IMR-90 (cell line): Measurements from ENCODE around the gene MAN1C1. TPM values are rescaled to one million over a fixed set of nuclear protein-coding genes. Genes with fewer than 3 reads are reported as not detected.

Experiments
- ATAC-seq: fragments of 200-7000 bp; cut with Tn5 transposase; 2 replicates; pipeline ENCODE4 v1.9.1; 2020; ENCODE audit warnings: low read depth, mild to moderate bottlenecking, moderate library complexity
- BruUV-seq: library from RNA; stranded (reverse); fragments of 400-500 nt; replicated peaks from 2 replicates; lab custom pipeline; 2021; lab: Mats Ljungman, UMichigan
- CTCF ChIA-PET: fragments of 300-600 bp; formaldehyde crosslinking; extraction: SDS; loops from one replicate; lab custom pipeline; 2021; ENCODE audit warnings: antibody characterized with exemption; lab: Yijun Ruan, JAX
- POLR2A ChIA-PET: fragments of 300-600 bp; sonication (Branson Sonifier 250); formaldehyde crosslinking; loops from one replicate; lab custom pipeline; 2022; ENCODE audit warnings: antibody characterized with exemption; ENCODE audit not compliant: unreplicated experiment; lab: Charles Lee
- DNase-seq: peaks from one replicate; pipeline ENCODE4 v3.0.0; 2013
- H2AFZ ChIP-seq: replicated peaks from 2 replicates; pipeline ENCODE3; 2013; ENCODE audit warnings: low read length, mild to moderate bottlenecking; ENCODE audit not compliant: poor library complexity
- H2AK5ac ChIP-seq: 2 replicates; pipeline ENCODE4 v1.6.1; 2013; ENCODE audit warnings: low read depth, low read length, inconsistent platforms
- H2AK9ac ChIP-seq: replicated peaks from 2 replicates; pipeline ENCODE3; 2013; ENCODE audit warnings: mild to moderate bottlenecking, low read depth, low read length, moderate library complexity; ENCODE audit not compliant: poor library complexity
- H2BK120ac ChIP-seq: 2 replicates; pipeline ENCODE4 v1.6.1; 2013; ENCODE audit warnings: low read depth, low read length, inconsistent platforms
- H2BK15ac ChIP-seq: 3 replicates; pipeline ENCODE4 v1.6.1; 2013; ENCODE audit warnings: low read depth, low read length, inconsistent platforms
- H2BK20ac ChIP-seq: 2 replicates; pipeline ENCODE4 v1.6.1; 2013; ENCODE audit warnings: low read depth, mild to moderate bottlenecking, inconsistent platforms, low read length, moderate library complexity
- H2BK5ac ChIP-seq: 2 replicates; pipeline ENCODE4 v1.6.1; 2013; ENCODE audit warnings: mild to moderate bottlenecking, low read depth, low read length, inconsistent platforms; ENCODE audit not compliant: poor library complexity, severe bottlenecking
- H3K14ac ChIP-seq: replicated peaks from 2 replicates; pipeline ENCODE4 v1.6.1; 2013; ENCODE audit warnings: low read depth, low read length, inconsistent platforms
- H3K18ac ChIP-seq: 2 replicates; pipeline ENCODE4 v1.6.1; 2013; ENCODE audit warnings: low read depth, low read length, control low read depth
- H3K23ac ChIP-seq: 2 replicates; pipeline ENCODE4 v1.6.1; 2013; ENCODE audit warnings: low read depth, low read length, inconsistent platforms
- H3K27ac ChIP-seq: 2 replicates; pipeline ENCODE4 v1.5.1; 2013; ENCODE audit warnings: mild to moderate bottlenecking, control low read depth, low read length; ENCODE audit not compliant: insufficient read depth
- H3K27me3 ChIP-seq: 2 replicates; pipeline ENCODE4 v1.6.1; 2013; ENCODE audit warnings: low read length; ENCODE audit not compliant: control insufficient read depth, insufficient read depth
- H3K36me3 ChIP-seq: 2 replicates; pipeline ENCODE4 v1.6.1; 2013; ENCODE audit warnings: low read length, mixed read lengths; ENCODE audit not compliant: control insufficient read depth, insufficient read depth
- H3K4ac ChIP-seq: 2 replicates; pipeline ENCODE4 v1.6.1; 2013; ENCODE audit warnings: low read depth, low read length, inconsistent platforms
- H3K4me1 ChIP-seq: 2 replicates; pipeline ENCODE4 v1.6.1; 2013; ENCODE audit warnings: low read length, mixed read lengths; ENCODE audit not compliant: control insufficient read depth, insufficient read depth
- H3K4me2 ChIP-seq: 2 replicates; pipeline ENCODE4 v1.6.1; 2013; ENCODE audit warnings: low read depth, mild to moderate bottlenecking, control low read depth, low read length, moderate library complexity
- H3K4me3 ChIP-seq: 2 replicates; pipeline ENCODE4 v1.5.1; 2013; ENCODE audit warnings: low read depth, mild to moderate bottlenecking, control low read depth, low read length, moderate library complexity; ENCODE audit not compliant: insufficient read depth
- H3K56ac ChIP-seq: 2 replicates; pipeline ENCODE4 v1.6.1; 2013; ENCODE audit warnings: low read length, inconsistent platforms; ENCODE audit not compliant: insufficient read depth; ENCODE audit errors: extremely low read depth
- H3K79me1 ChIP-seq, 2 experiments: 2 replicates each; pipeline ENCODE4 v1.6.1; 2013; ENCODE audit warnings: low read length in 2 of 2, inconsistent platforms in 1 of 2, low read depth in 1 of 2
- H3K9ac ChIP-seq: 2 replicates; pipeline ENCODE4 v1.6.1; 2013; ENCODE audit warnings: low read depth, low read length, control low read depth
- H3K9me1 ChIP-seq: 2 replicates; pipeline ENCODE4 v1.6.1; 2013; ENCODE audit warnings: low read length, inconsistent platforms; ENCODE audit not compliant: insufficient read depth
- H3K9me3 ChIP-seq: 2 replicates; pipeline ENCODE4 v1.6.1; 2013; ENCODE audit warnings: low read length; ENCODE audit not compliant: control insufficient read depth, insufficient read depth
- H4K20me1 ChIP-seq: 2 replicates; pipeline ENCODE4 v1.6.1; 2013; ENCODE audit warnings: low read length, inconsistent platforms; ENCODE audit not compliant: insufficient read depth
- H4K5ac ChIP-seq: 2 replicates; pipeline ENCODE4 v1.6.1; 2013; ENCODE audit warnings: mild to moderate bottlenecking, low read depth, low read length, control low read depth
- H4K8ac ChIP-seq, 2 experiments: 2 replicates each; pipeline ENCODE4 v1.6.1; 2013; ENCODE audit warnings: low read depth in 2 of 2, low read length in 2 of 2, control low read depth in 1 of 2, inconsistent platforms in 1 of 2
- H4K91ac ChIP-seq: 2 replicates; pipeline ENCODE4 v1.6.1; 2013; ENCODE audit warnings: low read depth, low read length, inconsistent platforms; ENCODE audit not compliant: insufficient read depth
- BHLHE40 ChIP-seq: fragments of 150-350 bp; IDR thresholded peaks from 2 replicates; pipeline ENCODE4 v1.6.1; 2016; ENCODE audit warnings: mild to moderate bottlenecking, low read depth, low read length
- CEBPB ChIP-seq: IDR thresholded peaks from 2 replicates; pipeline ENCODE4 v1.6.1; 2012; ENCODE audit warnings: low read depth, low read length, improper control_type of control experiment
- CHD1 ChIP-seq: IDR thresholded peaks from 2 replicates; pipeline ENCODE4 v1.6.1; 2012; ENCODE audit warnings: low read depth, low read length, improper control_type of control experiment
- FOS ChIP-seq: fragments of 150-350 bp; IDR thresholded peaks from 2 replicates; pipeline ENCODE4 v1.6.1; 2016; ENCODE audit warnings: low read depth, low read length
- MAFK ChIP-seq: IDR thresholded peaks from 2 replicates; pipeline ENCODE4 v1.6.1; 2012; ENCODE audit warnings: low read depth, low read length, improper control_type of control experiment
- MAZ ChIP-seq: IDR thresholded peaks from 2 replicates; pipeline ENCODE4 v1.6.1; 2012; ENCODE audit warnings: low read depth, mild to moderate bottlenecking, low read length, improper control_type of control experiment, moderate library complexity, borderline replicate concordance
- MXI1 ChIP-seq: IDR thresholded peaks from 2 replicates; pipeline ENCODE4 v1.6.1; 2012; ENCODE audit warnings: low read depth, mild to moderate bottlenecking, low read length, moderate library complexity, borderline replicate concordance
- NFE2L2 ChIP-seq: fragments of 150-350 bp; IDR thresholded peaks from 2 replicates; pipeline ENCODE4 v1.6.1; 2016; ENCODE audit warnings: low read depth, mild to moderate bottlenecking, low read length
- POLR2A ChIP-seq: IDR thresholded peaks from 2 replicates; pipeline ENCODE4 v1.6.1; 2012; ENCODE audit warnings: mild to moderate bottlenecking, low read depth, low read length
- RAD21 ChIP-seq: IDR thresholded peaks from 2 replicates; pipeline ENCODE4 v1.6.1; 2012; ENCODE audit warnings: low read length, improper control_type of control experiment
- RCOR1 ChIP-seq: IDR thresholded peaks from 2 replicates; pipeline ENCODE4 v1.6.1; 2012; ENCODE audit warnings: mild to moderate bottlenecking, low read length, improper control_type of control experiment; ENCODE audit not compliant: insufficient replicate concordance
- RFX5 ChIP-seq: IDR thresholded peaks from 2 replicates; pipeline ENCODE4 v1.8.0; 2012; ENCODE audit warnings: low read depth, mild to moderate bottlenecking, low read length, moderate library complexity
- SMC3 ChIP-seq: fragments of 150-350 bp; IDR thresholded peaks from 2 replicates; pipeline ENCODE4 v1.6.1; 2016; ENCODE audit warnings: low read depth, mild to moderate bottlenecking, antibody characterized with exemption, low read length, moderate library complexity
- WGBS, 2 experiments: methylation state at CpG; one replicate each; pipeline versions ENCODE4 v1.1.5 to v1.1.7; 2013; ENCODE audit warnings: missing lambda C conversion rate in 2 of 2; ENCODE audit not compliant: insufficient read length in 1 of 2; ENCODE audit errors: extremely low coverage in 2 of 2; 5-methylcytosine and 5-hydroxymethylcytosine counted together
- dilution Hi-C: fragments of 300-500 bp; cut with HindIII; formaldehyde crosslinking; loops from one replicate; pipeline ENCODE4 v1.14.3; 2018; ENCODE audit warnings: low sequenced_read_pairs; ENCODE audit not compliant: unreplicated experiment
- in situ Hi-C: fragments of 300-500 bp; cut with MboI; formaldehyde crosslinking; loops from 3 replicates; pipeline ENCODE4 v1.14.3; 2019; ENCODE audit warnings: low sequenced_read_pairs, inconsistent platforms, mixed read lengths
- intact Hi-C: fragments of 100-400 bp; cut with micrococcal nuclease; formaldehyde crosslinking; loops from 2 replicates; pipeline ENCODE4 v1.10.0; 2022
- polyA plus RNA-seq, 3 experiments: library from polyadenylated mRNA; depleted of rRNA; stranded (reverse); fragments of >200 nt; gene quantifications; 2 replicates each; pipeline ENCODE4 v1.2.3, GENCODE V29; 2012; ENCODE audit warnings: low replicate concordance in 1 of 3
- total RNA-seq: library from RNA; depleted of rRNA; stranded (reverse); fragments of >200 nt; gene quantifications from 2 replicates; pipeline ENCODE4 v1.2.3, GENCODE V29; 2012
- TF ChIP-seq, protein P1 (sequence below): fragments of 150-350 bp; IDR thresholded peaks from 2 replicates; pipeline ENCODE4 v1.6.1; 2016; ENCODE audit warnings: low read depth, mild to moderate bottlenecking, low read length, moderate library complexity, borderline replicate concordance
- TF ChIP-seq, protein P2 (sequence below): conservative IDR thresholded peaks from 2 replicates; pipeline ENCODE4 v1.5.1; 2012; ENCODE audit warnings: mild to moderate bottlenecking, low read depth, low read length, improper control_type of control experiment
- TF ChIP-seq, protein P3 (sequence below): fragments of 150-350 bp; IDR thresholded peaks from 2 replicates; pipeline ENCODE4 v1.6.1; 2017; ENCODE audit warnings: mild to moderate bottlenecking, antibody characterized with exemption, low read length, low read depth

The MAN1C1 gene
- total and polyA plus RNA-seq, 2 of the 4 experiments (the other 2 are of a cell fraction), result 3.2 to 11.3 TPM

DNA sequence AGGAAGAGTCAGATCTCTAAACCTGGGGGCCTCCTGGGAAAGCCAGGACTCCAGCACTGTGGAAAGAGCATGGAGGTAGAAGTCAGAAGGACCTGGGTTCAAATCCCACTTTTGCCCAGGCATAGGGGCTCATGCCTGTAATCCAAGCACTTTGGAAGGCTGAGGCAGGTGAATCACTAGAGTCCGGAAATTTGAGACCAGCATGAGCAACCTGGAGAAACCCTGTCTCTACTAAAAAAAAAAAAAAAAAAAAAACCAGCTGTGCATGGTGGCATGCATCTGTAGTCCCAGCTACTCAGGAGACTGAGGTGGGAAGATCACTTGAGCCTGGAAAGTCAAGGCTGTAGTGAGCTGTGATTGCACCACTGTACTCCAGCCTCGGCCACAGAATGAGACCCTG, 41.4 kb upstream of the MAN1C1 start:
- no peaks in the 10 kb centered on the region for H3K36me3 ChIP-seq
- H3K79me1 ChIP-seq, result no peaks in the 10 kb centered on the region; a peak in 1 of 4 replicates
- in situ Hi-C loops, result no loop called here

More for the DNA sequence above, 41.4 kb upstream of the MAN1C1 start:
- no peak overlapping the region for H4K8ac ChIP-seq
- H3K4ac ChIP-seq, result no peak overlapping the region
- no peak overlapping the region for H2AK5ac ChIP-seq
- no peak overlapping the region for H3K23ac ChIP-seq
- no peak overlapping the region for H2BK5ac ChIP-seq
- peaks cover 2% of the 10 kb centered on the region; the same call in 1 of the 2 replicates for H3K4me1 ChIP-seq
- no peaks in the 10 kb centered on the region; the same call in 1 of the 2 replicates for H3K9me1 ChIP-seq
- no peak overlapping the region for H4K91ac ChIP-seq
- CTCF ChIA-PET, result no interaction called here
- DNase-seq (no peak), ATAC-seq (no peak)
- peaks cover 3% of the 10 kb centered on the region for H3K27me3 ChIP-seq
- H2AFZ ChIP-seq, result no peak overlapping the region
- no peak overlapping the region for H2BK120ac ChIP-seq
- no TSS peak for BruUV-seq
- H3K14ac ChIP-seq, result no peak overlapping the region
- no peak overlapping the region for H3K4me3 ChIP-seq
- no peak overlapping the region for H4K5ac ChIP-seq
- POLR2A ChIA-PET, result no interaction called here
- no peak overlapping the region for H3K9ac ChIP-seq
- no peaks in the 10 kb centered on the region for H3K9me3 ChIP-seq
- no peak overlapping the region for H3K56ac ChIP-seq
- H3K18ac ChIP-seq, result no peak overlapping the region
- no peak overlapping the region for H2BK20ac ChIP-seq
- no peak overlapping the region for H3K4me2 ChIP-seq
- H4K20me1 ChIP-seq, result no peaks in the 10 kb centered on the region
- H2AK9ac ChIP-seq, result no peak overlapping the region
- intact Hi-C loops (no loop called here), dilution Hi-C loops (no loop called here)
- TF ChIP-seq FOS (no peak), RCOR1 (no peak), CHD1 (no peak), BHLHE40 (no peak), NFE2L2 (no peak), SMC3 (no peak), CEBPB (no peak), MAFK (no peak), RFX5 (no peak), POLR2A (no peak), RAD21 (no peak), MXI1 (no peak), MAZ (no peak)
- TF ChIP-seq, protein P1, sequence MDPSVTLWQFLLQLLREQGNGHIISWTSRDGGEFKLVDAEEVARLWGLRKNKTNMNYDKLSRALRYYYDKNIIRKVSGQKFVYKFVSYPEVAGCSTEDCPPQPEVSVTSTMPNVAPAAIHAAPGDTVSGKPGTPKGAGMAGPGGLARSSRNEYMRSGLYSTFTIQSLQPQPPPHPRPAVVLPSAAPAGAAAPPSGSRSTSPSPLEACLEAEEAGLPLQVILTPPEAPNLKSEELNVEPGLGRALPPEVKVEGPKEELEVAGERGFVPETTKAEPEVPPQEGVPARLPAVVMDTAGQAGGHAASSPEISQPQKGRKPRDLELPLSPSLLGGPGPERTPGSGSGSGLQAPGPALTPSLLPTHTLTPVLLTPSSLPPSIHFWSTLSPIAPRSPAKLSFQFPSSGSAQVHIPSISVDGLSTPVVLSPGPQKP, result no peak
- TF ChIP-seq, protein P2, sequence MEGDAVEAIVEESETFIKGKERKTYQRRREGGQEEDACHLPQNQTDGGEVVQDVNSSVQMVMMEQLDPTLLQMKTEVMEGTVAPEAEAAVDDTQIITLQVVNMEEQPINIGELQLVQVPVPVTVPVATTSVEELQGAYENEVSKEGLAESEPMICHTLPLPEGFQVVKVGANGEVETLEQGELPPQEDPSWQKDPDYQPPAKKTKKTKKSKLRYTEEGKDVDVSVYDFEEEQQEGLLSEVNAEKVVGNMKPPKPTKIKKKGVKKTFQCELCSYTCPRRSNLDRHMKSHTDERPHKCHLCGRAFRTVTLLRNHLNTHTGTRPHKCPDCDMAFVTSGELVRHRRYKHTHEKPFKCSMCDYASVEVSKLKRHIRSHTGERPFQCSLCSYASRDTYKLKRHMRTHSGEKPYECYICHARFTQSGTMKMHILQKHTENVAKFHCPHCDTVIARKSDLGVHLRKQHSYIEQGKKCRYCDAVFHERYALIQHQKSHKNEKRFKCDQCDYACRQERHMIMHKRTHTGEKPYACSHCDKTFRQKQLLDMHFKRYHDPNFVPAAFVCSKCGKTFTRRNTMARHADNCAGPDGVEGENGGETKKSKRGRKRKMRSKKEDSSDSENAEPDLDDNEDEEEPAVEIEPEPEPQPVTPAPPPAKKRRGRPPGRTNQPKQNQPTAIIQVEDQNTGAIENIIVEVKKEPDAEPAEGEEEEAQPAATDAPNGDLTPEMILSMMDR, result no peak
- TF ChIP-seq, protein P3, sequence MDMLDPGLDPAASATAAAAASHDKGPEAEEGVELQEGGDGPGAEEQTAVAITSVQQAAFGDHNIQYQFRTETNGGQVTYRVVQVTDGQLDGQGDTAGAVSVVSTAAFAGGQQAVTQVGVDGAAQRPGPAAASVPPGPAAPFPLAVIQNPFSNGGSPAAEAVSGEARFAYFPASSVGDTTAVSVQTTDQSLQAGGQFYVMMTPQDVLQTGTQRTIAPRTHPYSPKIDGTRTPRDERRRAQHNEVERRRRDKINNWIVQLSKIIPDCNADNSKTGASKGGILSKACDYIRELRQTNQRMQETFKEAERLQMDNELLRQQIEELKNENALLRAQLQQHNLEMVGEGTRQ, result no peak
- H2BK15ac ChIP-seq, result no peak overlapping the region
- H3K27ac ChIP-seq, result no peak overlapping the region
- WGBS, 2 experiments, result no CpG with 5 or more reads among the region's 2 CpGs
